Measurements from ENCODE around the gene CHST9.
"Not testable (repeated sequence)": the region's sequence is repeated elsewhere in the genome, so short reads cannot be mapped to it uniquely, and the experiment has no call there.

The CHST9 gene

GRCh38 chr18:27093290-27093689, 91.8 kb downstream of the CHST9 start:
- DNase-seq (ENCODE audit: low spot score) = not testable (repeated sequence)

GRCh38 chr18:27081701-27082100, 103.4 kb downstream of the CHST9 start:
- no peak for DNase-seq (ENCODE audit: low spot score)

- no peak for DNase-seq (ENCODE audit: low spot score)
Observed at GRCh38 chr18:27075828-27076227, 109.3 kb downstream of the CHST9 start.

GRCh38 chr18:27073404-27073830, 111.7 kb downstream of the CHST9 start:
- no peak for DNase-seq (ENCODE audit: low spot score)

GRCh38 chr18:27064673-27065072, 120.4 kb downstream of the CHST9 start:
- no peak for DNase-seq (ENCODE audit: low spot score)

- DNase-seq (ENCODE audit: low spot score) = no peak
Observed at GRCh38 chr18:27062802-27063201, 122.3 kb downstream of the CHST9 start.

GRCh38 chr18:27061488-27062095, 123.5 kb downstream of the CHST9 start:
- no peak for DNase-seq (ENCODE audit: low spot score)

- DNase-seq (ENCODE audit: low spot score) = no peak
Observed at GRCh38 chr18:27057519-27058234, 127.4 kb downstream of the CHST9 start.

- no peak for DNase-seq (ENCODE audit: low spot score)
Observed at GRCh38 chr18:27054926-27055325, 130.2 kb downstream of the CHST9 start.

- DNase-seq (ENCODE audit: low spot score) = no peak
Observed at GRCh38 chr18:27049969-27050368, 135.1 kb downstream of the CHST9 start.

- no peak for DNase-seq (ENCODE audit: low spot score)
Observed at GRCh38 chr18:27045342-27045741, 139.8 kb downstream of the CHST9 start.

GRCh38 chr18:27042177-27042576, 142.9 kb downstream of the CHST9 start:
- DNase-seq (ENCODE audit: low spot score) = no peak

- no peak for DNase-seq (ENCODE audit: low spot score)
Observed at GRCh38 chr18:27040796-27041195, 144.3 kb downstream of the CHST9 start.

- no peak for DNase-seq (ENCODE audit: low spot score)
Observed at GRCh38 chr18:27033722-27034121, 151.4 kb downstream of the CHST9 start.

GRCh38 chr18:27030421-27030820, 154.7 kb downstream of the CHST9 start:
- no peak for DNase-seq (ENCODE audit: low spot score)

- DNase-seq (ENCODE audit: low spot score) = no peak
Observed at GRCh38 chr18:27022477-27022876, 162.6 kb downstream of the CHST9 start.

GRCh38 chr18:27017901-27018500, 167.1 kb downstream of the CHST9 start:
- no peak for DNase-seq (ENCODE audit: low spot score)

- no peak for DNase-seq (ENCODE audit: low spot score)
Observed at GRCh38 chr18:27014841-27015240, 170.3 kb downstream of the CHST9 start.

GRCh38 chr18:27010784-27011183, 174.3 kb downstream of the CHST9 start:
- DNase-seq (ENCODE audit: low spot score) = no peak

GRCh38 chr18:27009293-27009692, 175.8 kb downstream of the CHST9 start:
- DNase-seq (ENCODE audit: low spot score) = no peak

GRCh38 chr18:27008575-27008974, 176.5 kb downstream of the CHST9 start:
- no peak for DNase-seq (ENCODE audit: low spot score)

- DNase-seq (ENCODE audit: low spot score) = no peak
Observed at GRCh38 chr18:27007880-27008279, 177.2 kb downstream of the CHST9 start.

GRCh38 chr18:27005589-27005988, 179.5 kb downstream of the CHST9 start:
- no peak for DNase-seq (ENCODE audit: low spot score)
